ENCODE results near the gene PCDHB12. TPM values are rescaled to one million over a fixed set of nuclear protein-coding genes. Genes with fewer than 3 reads are reported as not detected.
A peak's percentile ranks its signal among the peaks of the same experiment; 100 is the strongest.
"Not testable (repeated sequence)": the region's sequence is repeated elsewhere in the genome, so short reads cannot be mapped to it uniquely, and the experiment has no call there.

The PCDHB12 gene
- total RNA-seq (2021; fragmentation: NEBNext Ultra II Directional; extraction: Animal tissue kit (Norgen Biotek cat#: 25700)) = under 1 TPM; 0.51 to 0.83 (median 0.63) TPM
- long read RNA-seq = 0 reads

- peak; percentile 24 for DNase-seq
- Mint-ChIP-seq H3K27me3 (ENCODE audit: insufficient read depth) (peaks cover 7% of the 10 kb centered on the region), H3K9me3 (peaks cover 6% of the 10 kb centered on the region), H3K36me3 (ENCODE audit: low read depth) (peaks cover 4% of the 10 kb centered on the region), H3K27ac (no peak within 1 kb of the TSS), H3K4me1 (ENCODE audit: low read depth) (peaks cover 9% of the 10 kb centered on the region), H3K4me3 (peak within 1 kb of the TSS; percentile 86)
- peak; percentile 79 for TF ChIP-seq CTCF (IDR thresholded peaks at IDR 0.05)
Measured at GRCh38 chr5:141208478-141208877, at the start of gene PCDHB12. PCDHB12 (plus strand) TSS chr5:141208719; CDS start chr5:141208908, 189 bp downstream.

GRCh38 chr5:141172381-141173204 lies 35.9 kb upstream of the PCDHB12 start, which contains the start of gene PCDHB7:
PCDHB7 (plus strand) TSS chr5:141172644; CDS start chr5:141172836, 192 bp downstream.
- Mint-ChIP-seq H3K9me3 (peaks cover 7% of the 10 kb centered on the region), H3K27me3 (ENCODE audit: insufficient read depth) (peaks cover 8% of the 10 kb centered on the region; the same call in 1 of the 2 replicates), H3K27ac (no peak within 1 kb of the TSS), H3K4me1 (ENCODE audit: low read depth) (peaks cover 12% of the 10 kb centered on the region), H3K4me3 (peak within 1 kb of the TSS; percentile 73), H3K36me3 (ENCODE audit: low read depth) (peaks cover 4% of the 10 kb centered on the region; the same call in 1 of the 2 replicates)
- TF ChIP-seq CTCF (IDR thresholded peaks at IDR 0.05) = peak; percentile 84
- DNase-seq = peak; percentile 56

DNA sequence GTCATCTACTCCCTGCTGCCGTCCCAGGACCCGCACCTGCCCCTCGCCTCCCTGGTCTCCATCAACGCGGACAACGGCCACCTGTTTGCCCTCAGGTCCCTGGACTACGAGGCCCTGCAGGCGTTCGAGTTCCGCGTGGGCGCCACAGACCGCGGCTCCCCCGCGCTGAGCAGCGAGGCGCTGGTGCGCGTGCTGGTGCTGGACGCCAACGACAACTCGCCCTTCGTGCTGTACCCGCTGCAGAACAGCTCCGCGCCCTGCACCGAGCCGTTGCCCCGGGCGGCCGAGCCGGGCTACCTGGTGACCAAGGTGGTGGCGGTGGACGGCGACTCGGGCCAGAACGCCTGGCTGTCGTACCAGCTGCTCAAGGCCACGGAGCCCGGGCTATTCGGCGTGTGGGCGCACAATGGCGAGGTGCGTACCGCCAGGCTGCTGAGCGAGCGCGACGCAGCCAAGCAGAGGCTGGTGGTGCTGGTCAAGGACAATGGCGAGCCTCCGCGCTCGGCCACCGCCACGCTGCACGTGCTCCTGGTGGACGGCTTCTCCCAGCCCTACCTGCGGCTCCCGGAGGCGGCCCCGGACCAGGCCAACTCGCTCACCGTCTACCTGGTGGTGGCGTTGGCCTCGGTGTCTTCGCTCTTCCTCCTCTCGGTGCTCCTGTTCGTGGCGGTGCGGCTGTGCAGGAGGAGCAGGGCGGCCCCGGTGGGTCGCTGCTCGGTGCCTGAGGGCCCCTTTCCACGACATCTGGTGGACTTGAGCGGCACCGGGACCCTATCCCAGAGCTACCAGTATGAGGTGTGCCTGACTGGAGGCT lies 34.0 kb upstream of the PCDHB12 start:
- not testable (repeated sequence) for H3K27ac Mint-ChIP-seq; H3K4me3 Mint-ChIP-seq; H3K27me3 Mint-ChIP-seq (ENCODE audit: insufficient read depth); H3K36me3 Mint-ChIP-seq (ENCODE audit: low read depth); DNase-seq; H3K9me3 Mint-ChIP-seq
- peaks cover 12% of the 10 kb centered on the region for H3K4me1 Mint-ChIP-seq (ENCODE audit: low read depth)

DNA sequence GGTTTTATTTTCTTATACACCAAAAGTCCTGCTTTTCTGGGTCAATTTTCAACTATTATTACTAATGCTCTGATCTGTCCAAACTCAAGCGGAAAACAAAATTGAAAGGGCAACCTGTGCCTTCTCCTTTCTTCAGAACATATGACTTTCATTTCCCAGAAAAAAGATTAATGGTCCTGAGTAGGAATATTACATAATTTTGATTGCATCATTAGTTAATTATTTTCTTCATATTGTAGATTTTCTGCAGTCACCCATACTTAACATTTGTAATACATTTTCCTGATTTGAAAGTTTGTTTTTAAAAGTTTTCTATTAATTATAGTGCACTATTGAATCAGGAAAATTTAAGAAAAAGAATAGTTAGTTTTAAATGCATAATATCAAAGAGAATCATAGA lies 32.6 kb upstream of the PCDHB12 start:
- peaks cover 4% of the 10 kb centered on the region; the same call in 1 of the 2 replicates for H3K36me3 Mint-ChIP-seq (ENCODE audit: low read depth)
- peaks cover 8% of the 10 kb centered on the region; the same call in 1 of the 2 replicates for H3K27me3 Mint-ChIP-seq (ENCODE audit: insufficient read depth)
- peaks cover 12% of the 10 kb centered on the region for H3K4me1 Mint-ChIP-seq (ENCODE audit: low read depth)
- no peak for TF ChIP-seq CTCF (IDR thresholded peaks at IDR 0.05)
- DNase-seq = no peak
- H3K27ac Mint-ChIP-seq = no peak overlapping the region
- peaks cover 7% of the 10 kb centered on the region for H3K9me3 Mint-ChIP-seq
- no peak overlapping the region for H3K4me3 Mint-ChIP-seq

DNA sequence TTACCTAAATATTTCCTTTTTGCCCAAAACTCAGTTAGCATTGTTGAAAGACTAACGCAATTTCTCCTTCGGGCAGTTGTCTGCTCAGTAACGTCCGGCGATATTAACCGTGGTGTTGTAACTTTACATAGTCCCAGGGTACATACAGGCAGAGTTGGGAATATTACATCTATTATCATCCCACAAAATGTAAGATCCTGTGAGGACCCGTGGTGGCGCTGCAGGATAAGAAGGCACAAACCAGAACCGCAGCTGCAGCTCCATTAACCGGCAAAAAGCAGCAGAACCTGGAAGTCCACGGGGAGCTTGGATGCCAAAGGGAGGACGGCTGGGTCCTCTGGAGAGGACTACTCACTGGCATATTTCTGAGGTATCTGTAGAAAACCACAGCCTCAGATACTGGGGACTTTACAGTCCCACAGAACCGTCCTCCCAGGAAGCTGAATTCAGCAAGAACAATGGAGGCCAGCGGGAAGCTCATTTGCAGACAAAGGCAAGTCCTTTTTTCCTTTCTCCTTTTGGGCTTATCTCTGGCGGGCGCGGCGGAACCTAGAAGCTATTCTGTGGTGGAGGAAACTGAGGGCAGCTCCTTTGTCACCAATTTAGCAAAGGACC lies 30.8 kb upstream of the PCDHB12 start, which contains the start of gene PCDHB8:
PCDHB8 (plus strand) TSS at position 214 of the 615 bp plus-strand sequence; CDS start at position 459, 245 bp downstream.
- not testable (repeated sequence) for H3K27me3 Mint-ChIP-seq (ENCODE audit: insufficient read depth); H3K9me3 Mint-ChIP-seq; H3K36me3 Mint-ChIP-seq (ENCODE audit: low read depth); H3K27ac Mint-ChIP-seq; H3K4me3 Mint-ChIP-seq
- H3K4me1 Mint-ChIP-seq (ENCODE audit: low read depth) = peaks cover 11% of the 10 kb centered on the region
- peak; percentile 46 for TF ChIP-seq CTCF (IDR thresholded peaks at IDR 0.05)
- peak; percentile 8 for DNase-seq

- not testable (repeated sequence) for H3K27me3 Mint-ChIP-seq (ENCODE audit: insufficient read depth); H3K4me3 Mint-ChIP-seq; H3K36me3 Mint-ChIP-seq (ENCODE audit: low read depth); H3K27ac Mint-ChIP-seq; DNase-seq; H3K9me3 Mint-ChIP-seq
- peaks cover 15% of the 10 kb centered on the region for H3K4me1 Mint-ChIP-seq (ENCODE audit: low read depth)
Measured at GRCh38 chr5:141179371-141179770, 29.1 kb upstream of the PCDHB12 start.

- not testable (repeated sequence) for DNase-seq
Measured at GRCh38 chr5:141179876-141180275, 28.6 kb upstream of the PCDHB12 start.

More at GRCh38 chr5:141179876-141180275, 28.6 kb upstream of the PCDHB12 start:
- Mint-ChIP-seq H3K4me1 (ENCODE audit: low read depth) (peaks cover 15% of the 10 kb centered on the region), H3K36me3 (ENCODE audit: low read depth) (peaks cover 10% of the 10 kb centered on the region), H3K9me3 (peaks cover 12% of the 10 kb centered on the region)
- H3K4me3 Mint-ChIP-seq; H3K27me3 Mint-ChIP-seq (ENCODE audit: insufficient read depth); H3K27ac Mint-ChIP-seq: not testable (repeated sequence)
